Large intestine (tissue), 3 donors: Measurements from ENCODE around the gene SEC31B. TPM values are rescaled to one million over a fixed set of nuclear protein-coding genes. Genes with fewer than 3 reads are reported as not detected.

Experiments
- DNase-seq, 2 donors: peaks; one replicate each; pipeline versions ENCODE4 v3.0.0 to v3.0.0-alpha.2; 2013
- H3K27ac ChIP-seq: one replicate; pipeline ENCODE4 v1.5.1; 2013; ENCODE audit warnings: low read length
- H3K27me3 ChIP-seq: 2 replicates; pipeline ENCODE4 v1.6.1; 2013; ENCODE audit warnings: low read length; ENCODE audit not compliant: control insufficient read depth, insufficient read depth
- H3K36me3 ChIP-seq: 2 replicates; pipeline ENCODE4 v1.6.1; 2013; ENCODE audit warnings: low read length; ENCODE audit not compliant: control insufficient read depth, insufficient read depth
- H3K4me1 ChIP-seq: one replicate; pipeline ENCODE4 v1.6.1; 2013; ENCODE audit warnings: low read length; ENCODE audit not compliant: control insufficient read depth, insufficient read depth
- H3K4me3 ChIP-seq: one replicate; pipeline ENCODE4 v1.5.1; 2013; ENCODE audit warnings: low read length
- H3K9me3 ChIP-seq: one replicate; pipeline ENCODE4 v1.6.1; 2013; ENCODE audit warnings: mild to moderate bottlenecking, low read depth, low read length, moderate library complexity; ENCODE audit not compliant: control insufficient read depth
- WGBS: methylation state at CpG from one replicate; pipeline ENCODE4 v1.1.5; 2013; ENCODE audit warnings: low lambda C conversion rate; ENCODE audit not compliant: insufficient coverage; 5-methylcytosine and 5-hydroxymethylcytosine counted together
- polyA plus RNA-seq: library from polyadenylated mRNA; unstranded; fragments of 120-200 nt; gene quantifications from one replicate; pipeline ENCODE4 v1.2.1, GENCODE V29; 2013

Gene SEC31B
- polyA plus RNA-seq, 1 donor, result 15.5 TPM

DNA sequence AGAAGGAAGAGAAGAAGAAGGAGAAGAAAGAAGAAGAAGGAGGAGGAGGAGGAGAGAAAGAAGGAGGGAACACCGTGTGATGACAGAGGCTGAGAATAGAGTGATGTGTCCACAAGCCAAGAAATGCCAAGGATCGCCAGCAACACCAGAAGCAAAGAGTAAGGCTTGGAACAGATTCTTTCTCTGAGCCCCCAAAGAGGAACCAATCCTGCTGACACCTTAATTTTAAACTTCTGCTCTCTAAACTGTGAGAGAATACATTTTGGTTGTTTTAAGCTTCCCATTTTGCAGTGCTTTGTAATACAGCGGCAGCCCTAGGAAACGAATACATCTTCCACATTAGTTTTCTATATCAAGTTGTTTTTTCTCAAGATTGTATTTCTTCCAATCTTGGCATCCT is 70.7 kb downstream of the SEC31B start:
- Histone ChIP-seq H3K9me3 (no peaks in the 10 kb centered on the region), H3K27ac (no peak overlapping the region), H3K36me3 (no peaks in the 10 kb centered on the region), H3K4me1 (no peaks in the 10 kb centered on the region), H3K4me3 (no peak overlapping the region), H3K27me3 (peaks cover 6% of the 10 kb centered on the region)
- 88% methylated on average over 3 of the region's 4 CpGs for WGBS
- no peak for DNase-seq

DNA sequence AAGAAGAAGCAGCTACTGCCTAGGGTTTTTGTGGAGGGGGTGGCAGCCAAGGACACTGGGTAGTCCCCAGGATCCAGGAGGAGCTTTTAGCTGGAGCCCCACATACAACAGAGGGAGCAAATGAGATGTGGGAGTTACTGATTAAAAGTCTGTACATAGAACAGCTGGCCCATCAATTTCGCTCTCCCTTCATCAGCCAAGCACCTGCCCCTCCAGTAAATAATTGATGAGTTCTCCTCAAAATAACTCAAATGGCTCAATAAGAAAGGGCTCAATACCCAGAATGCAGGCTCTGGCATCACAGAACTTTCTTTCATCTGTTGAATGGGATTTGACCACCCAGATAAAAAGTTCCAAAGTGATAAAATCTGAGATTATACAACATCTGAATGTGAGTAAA is 72.0 kb downstream of the SEC31B start:
- Histone ChIP-seq H3K9me3 (no peaks in the 10 kb centered on the region), H3K27ac (no peak overlapping the region), H3K27me3 (peaks cover 6% of the 10 kb centered on the region), H3K4me1 (no peaks in the 10 kb centered on the region), H3K4me3 (no peak overlapping the region), H3K36me3 (no peaks in the 10 kb centered on the region)
- DNase-seq, result no peak
- no CpG with 5 or more reads among the region's 1 CpG for WGBS

DNA sequence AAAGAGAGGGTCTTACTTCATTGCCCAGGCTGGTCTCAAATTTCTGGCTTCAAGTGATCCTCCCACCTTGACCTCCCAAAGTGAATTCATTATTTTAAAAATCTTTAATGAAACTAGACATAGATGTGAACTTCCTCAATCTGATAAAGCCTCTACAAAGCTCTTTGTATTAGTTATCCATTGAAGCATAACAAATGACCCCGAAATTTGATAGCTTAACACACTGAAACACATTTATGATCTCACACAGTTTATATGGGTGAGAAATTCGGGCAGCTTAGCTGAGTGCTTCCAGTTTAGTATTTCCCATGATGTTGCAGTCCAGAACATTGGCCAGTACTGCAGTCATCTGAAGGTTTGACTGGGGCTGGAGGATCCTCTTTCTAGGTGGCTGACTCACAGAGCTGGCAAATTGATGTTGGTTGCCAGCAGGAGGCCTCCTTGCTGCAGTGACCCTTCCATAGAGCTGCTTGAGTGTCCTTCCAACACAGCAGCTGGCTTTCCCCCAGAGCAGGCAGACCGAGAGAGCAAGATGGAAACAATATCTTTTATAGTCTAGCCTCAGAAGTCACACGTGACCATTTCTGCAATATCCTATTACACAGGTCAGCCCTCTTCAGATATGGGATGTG is 73.4 kb downstream of the SEC31B start:
- peaks cover 6% of the 10 kb centered on the region for H3K27me3 ChIP-seq
- H3K4me1 ChIP-seq, result no peaks in the 10 kb centered on the region
- H3K27ac ChIP-seq, result no peak overlapping the region
- no peak for DNase-seq
- no CpG with 5 or more reads among the region's 4 CpGs for WGBS
- H3K9me3 ChIP-seq, result no peaks in the 10 kb centered on the region
- no peak overlapping the region for H3K4me3 ChIP-seq
- no peaks in the 10 kb centered on the region for H3K36me3 ChIP-seq

DNA sequence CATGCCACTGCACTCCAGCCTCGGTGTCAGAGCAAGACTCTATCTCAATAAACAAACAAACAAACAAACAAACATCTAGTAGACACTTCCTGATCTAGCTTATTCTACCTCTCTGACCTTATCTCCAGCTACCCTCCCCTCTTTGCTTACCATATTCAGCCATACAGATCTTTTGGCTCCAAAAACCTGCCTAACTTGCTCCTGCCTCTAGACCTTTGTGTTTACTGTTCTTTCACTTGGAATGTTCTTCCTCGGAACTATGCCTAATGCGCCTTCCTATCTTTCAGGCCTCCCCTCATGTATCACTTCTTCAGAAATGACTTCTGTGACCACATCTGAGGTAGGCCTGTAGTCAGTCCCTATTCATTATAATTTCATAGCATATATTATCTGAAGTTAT is 77.1 kb downstream of the SEC31B start:
- WGBS, result 40% methylated on average over 1 of the region's 3 CpGs
- Histone ChIP-seq H3K27ac (no peak overlapping the region), H3K4me1 (no peaks in the 10 kb centered on the region), H3K4me3 (no peak overlapping the region), H3K27me3 (peaks cover 4% of the 10 kb centered on the region), H3K36me3 (no peaks in the 10 kb centered on the region), H3K9me3 (no peaks in the 10 kb centered on the region)
- DNase-seq, result no peak

DNA sequence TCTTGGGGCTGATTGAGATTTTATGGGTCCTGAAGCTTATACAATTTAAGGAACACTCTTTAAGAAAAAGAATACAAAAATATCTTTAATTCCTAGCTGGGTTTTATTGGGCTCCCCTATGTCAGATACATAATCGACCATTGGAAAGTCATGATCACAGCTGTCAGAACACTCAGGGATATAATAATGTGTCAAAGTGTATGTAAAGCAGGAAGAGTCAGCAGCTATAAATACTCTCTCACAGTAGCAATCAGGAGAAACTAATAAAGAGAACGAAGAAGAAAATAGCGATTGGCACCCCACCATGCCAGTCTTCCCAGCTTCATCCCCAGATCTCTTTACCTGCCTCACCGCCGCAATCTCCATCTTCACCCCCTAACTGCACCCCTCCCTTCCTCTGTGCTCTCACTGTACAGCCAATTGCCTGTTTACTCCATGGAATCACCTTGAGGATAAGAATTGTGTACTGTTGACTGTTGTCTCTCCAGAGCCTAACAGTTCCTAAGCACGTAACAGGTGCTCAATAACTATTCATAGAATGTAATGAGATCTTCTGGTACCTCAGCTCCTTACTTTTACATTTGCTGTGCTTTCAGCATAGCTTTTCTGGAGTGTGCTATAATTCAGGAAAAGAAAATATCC is 80.9 kb downstream of the SEC31B start:
- no peak overlapping the region for H3K27ac ChIP-seq
- H3K36me3 ChIP-seq, result no peaks in the 10 kb centered on the region
- H3K4me1 ChIP-seq, result no peaks in the 10 kb centered on the region
- WGBS, result no CpG with 5 or more reads among the region's 6 CpGs
- no peak overlapping the region for H3K4me3 ChIP-seq
- no peak for DNase-seq
- no peaks in the 10 kb centered on the region for H3K9me3 ChIP-seq
- H3K27me3 ChIP-seq, result no peaks in the 10 kb centered on the region

Other genes starting within 250 kb of the SEC31B start
- gene BLOC1S2, start 233.2 kb downstream of the SEC31B start, polyA plus RNA-seq, result 39.9 TPM
- 0.48 TPM for gene PKD2L1, start 189.6 kb downstream of the SEC31B start, polyA plus RNA-seq
- 30.4 TPM for gene SCD, start 172.6 kb downstream of the SEC31B start, polyA plus RNA-seq
- 0.09 TPM for gene WNT8B, start 56.9 kb downstream of the SEC31B start, polyA plus RNA-seq
- gene NDUFB8, start 10.0 kb upstream of the SEC31B start, polyA plus RNA-seq, result 206 TPM
- 27.3 TPM for gene HIF1AN, start 16.1 kb upstream of the SEC31B start, polyA plus RNA-seq
- 0.06 TPM for gene PAX2, start 225.7 kb upstream of the SEC31B start, polyA plus RNA-seq